ENCODE results near the gene NCOR1. TPM values are rescaled to one million over a fixed set of nuclear protein-coding genes. Genes with fewer than 3 reads are reported as not detected.
"Not testable (repeated sequence)": the region's sequence is repeated elsewhere in the genome, so short reads cannot be mapped to it uniquely, and the experiment has no call there.

NCOR1 gene
- polyA plus RNA-seq, 1 of the 3 experiments (the other 2 are of a cell fraction) = 42.1 TPM

- CTCF ChIA-PET = no interaction called here
- POLR2A ChIA-PET = no interaction called here
- no peaks in the 10 kb centered on the region for H4K20me1 ChIP-seq (ENCODE audit: insufficient read depth)
- no peak overlapping the region for H3K4me2 ChIP-seq
- H3K79me2 ChIP-seq (ENCODE audit: insufficient read depth) = peaks cover 41% of the 10 kb centered on the region
- H3K9me3 ChIP-seq = no peaks in the 10 kb centered on the region
- no peaks in the 10 kb centered on the region for H3K9me2 ChIP-seq
- peaks cover 0 to 12% of the 10 kb centered on the region in 2 experiments for H3K36me3 ChIP-seq (replicated peaks in 1 of 2; ENCODE audit: control insufficient read depth in 1 of 2, insufficient read depth in 2 of 2, low read length in 1 of 2)
- H3K27me3 ChIP-seq (ENCODE audit: insufficient read depth) = no peaks in the 10 kb centered on the region
- TF ChIP-seq TAF1 (IDR thresholded peaks at IDR 0.05; ENCODE audit: borderline replicate concordance, low read depth, low read length) (no peak), MEF2A (IDR thresholded peaks at IDR 0.05; ENCODE audit: borderline replicate concordance, low read depth) (no peak), SIN3A (IDR thresholded peaks at IDR 0.05; ENCODE audit: borderline replicate concordance, low read depth, low read length) (no peak), YY1 (IDR thresholded peaks at IDR 0.05; ENCODE audit: low read depth) (no peak), NRF1 (IDR thresholded peaks at IDR 0.05; ENCODE audit: low read depth, low read length) (no peak), TCF12 (IDR thresholded peaks at IDR 0.05) (no peak), CHD2 (IDR thresholded peaks at IDR 0.05; ENCODE audit: low read length, partially characterized antibody) (no peak)
- peaks cover 20% of the 10 kb centered on the region for H3F3A ChIP-seq (replicated peaks; ENCODE audit: insufficient read depth)
- H3K4me3 ChIP-seq (ENCODE audit: low read depth in 2 of 2, low read length in 1 of 2) = no peak overlapping the region
- DNase-seq = no peak
- H3K4me1 ChIP-seq (ENCODE audit: control insufficient read depth in 1 of 2, insufficient read depth in 2 of 2, low read depth in 1 of 2, low read length in 1 of 2) = no peaks in the 10 kb centered on the region
- no peak overlapping the region for H2AFZ ChIP-seq (ENCODE audit: low read depth)
- H3K9ac ChIP-seq = no peak overlapping the region
- 100% methylated on average over 1 of the region's 1 CpG for WGBS (ENCODE audit: low lambda C conversion rate)
- no peak overlapping the region for H3K27ac ChIP-seq (ENCODE audit: low read depth in 2 of 2, low read length in 1 of 2)
Measured at GRCh38 chr17:16232391-16232790, 17.1 kb upstream of the NCOR1 start.

- H3K4me1 ChIP-seq (ENCODE audit: control insufficient read depth in 1 of 2, insufficient read depth in 2 of 2, low read depth in 1 of 2, low read length in 1 of 2); H3K4me3 ChIP-seq (ENCODE audit: low read depth in 2 of 2, low read length in 1 of 2); H3K9me2 ChIP-seq; DNase-seq; H2AFZ ChIP-seq (ENCODE audit: low read depth); H3K4me2 ChIP-seq; POLR2A ChIA-PET; CTCF ChIA-PET; H4K20me1 ChIP-seq (ENCODE audit: insufficient read depth); H3K27me3 ChIP-seq (ENCODE audit: insufficient read depth); H3K9ac ChIP-seq; H3K9me3 ChIP-seq: not testable (repeated sequence)
- Histone ChIP-seq H3K79me2 (ENCODE audit: insufficient read depth) (peaks cover 55% of the 10 kb centered on the region), H3F3A (replicated peaks; ENCODE audit: insufficient read depth) (peaks cover 20% of the 10 kb centered on the region), H3K36me3 (replicated peaks in 1 of 2; ENCODE audit: control insufficient read depth in 1 of 2, insufficient read depth in 2 of 2, low read length in 1 of 2) (peaks cover 0 to 14% of the 10 kb centered on the region in 2 experiments), H3K27ac (ENCODE audit: low read depth in 2 of 2, low read length in 1 of 2) (peak overlapping the region in 1 of 2 experiments; percentile 59; a peak in 1 of 4 replicates)
- 92% methylated on average over 8 of the region's 8 CpGs for WGBS (ENCODE audit: low lambda C conversion rate)
Measured at GRCh38 chr17:16229912-16230561, 14.7 kb upstream of the NCOR1 start.

- Histone ChIP-seq H3K79me2 (ENCODE audit: insufficient read depth) (peaks cover 85% of the 10 kb centered on the region), H3K9ac (no peak overlapping the region), H4K20me1 (ENCODE audit: insufficient read depth) (no peaks in the 10 kb centered on the region), H3K4me3 (ENCODE audit: low read depth in 2 of 2, low read length in 1 of 2) (no peak overlapping the region), H3F3A (replicated peaks; ENCODE audit: insufficient read depth) (peaks cover 10% of the 10 kb centered on the region), H3K4me2 (no peak overlapping the region), H3K27ac (ENCODE audit: low read depth in 2 of 2, low read length in 1 of 2) (no peak overlapping the region), H3K27me3 (ENCODE audit: insufficient read depth) (no peaks in the 10 kb centered on the region), H3K9me2 (no peaks in the 10 kb centered on the region), H3K9me3 (no peaks in the 10 kb centered on the region), H2AFZ (ENCODE audit: low read depth) (no peak overlapping the region), H3K36me3 (replicated peaks in 1 of 2; ENCODE audit: control insufficient read depth in 1 of 2, insufficient read depth in 2 of 2, low read length in 1 of 2) (peaks cover 0 to 19% of the 10 kb centered on the region in 2 experiments), H3K4me1 (ENCODE audit: control insufficient read depth in 1 of 2, insufficient read depth in 2 of 2, low read depth in 1 of 2, low read length in 1 of 2) (no peaks in the 10 kb centered on the region; a peak in 1 of 4 replicates)
- no peak for DNase-seq
- 97% methylated on average over 3 of the region's 3 CpGs for WGBS (ENCODE audit: low lambda C conversion rate)
- TF ChIP-seq IRF3 (IDR thresholded peaks at IDR 0.05; ENCODE audit: low read depth, low read length) = no peak
- no peak for TF ChIP-seq GATA2 (CRISPR knock-in tag; IDR thresholded peaks at IDR 0.05)
- TF ChIP-seq PBX3 (IDR thresholded peaks at IDR 0.05) = no peak
- TF ChIP-seq YY1 (IDR thresholded peaks at IDR 0.05; ENCODE audit: low read depth) = no peak
- no peak for TF ChIP-seq FOSL2 (IDR thresholded peaks at IDR 0.05; ENCODE audit: borderline replicate concordance, low read depth)
- TF ChIP-seq RCOR1 (IDR thresholded peaks at IDR 0.05; ENCODE audit: low read length) = no peak
- TF ChIP-seq USF2 (IDR thresholded peaks at IDR 0.05; ENCODE audit: borderline replicate concordance, low read depth, low read length) = no peak
- CTCF ChIA-PET = no interaction called here
- POLR2A ChIA-PET = no interaction called here
Measured at GRCh38 chr17:16222406-16222805, 7.1 kb upstream of the NCOR1 start.
